Lower leg skin (tissue), 4 donors: ENCODE measurements around the gene KRT2. TPM values are rescaled to one million over a fixed set of nuclear protein-coding genes. Genes with fewer than 3 reads are reported as not detected.

Experiments used
- DNase-seq, 2 donors: peaks; one replicate each; pipeline ENCODE4 v3.0.0-alpha.2; 2019; ENCODE audit warnings: low spot score in 2 of 2
- H3K4me3 ChIP-seq: fragments of 200-600 bp; sonication (generic); 2 replicates; pipeline ENCODE4 v1.5.1; 2017; ENCODE audit warnings: mild to moderate bottlenecking, low read depth; ENCODE audit not compliant: poor library complexity, severe bottlenecking
- CTCF ChIP-seq, 3 donors: fragments of 450-650 bp; IDR thresholded peaks; one replicate each; pipeline ENCODE4 v1.5.1; 2016; ENCODE audit warnings: antibody characterized with exemption in 3 of 3, mild to moderate bottlenecking in 3 of 3, moderate library complexity in 2 of 3
- POLR2A ChIP-seq, 2 donors: fragments of 450-650 bp; IDR thresholded peaks; one replicate each; pipeline ENCODE4 v1.6.1; 2016 to 2017; ENCODE audit warnings: antibody characterized with exemption in 2 of 2, mild to moderate bottlenecking in 1 of 2, moderate library complexity in 1 of 2
- WGBS, 2 donors: methylation state at CpG; one replicate each; pipeline ENCODE4 v1.1.5; 2018; 5-methylcytosine and 5-hydroxymethylcytosine counted together
- intact Hi-C: fragments of 100-400 bp; cut with DNase I; formaldehyde crosslinking; loops from one replicate; pipeline ENCODE4 v1.15.0; 2023; ENCODE audit warnings: low total_unique reads
- total RNA-seq, 4 donors: library from RNA; depleted of rRNA; stranded (reverse); fragments of >200 nt; gene quantifications; one replicate each; pipeline ENCODE4 v1.1.0, GENCODE V29; 2016

Gene KRT2
- total RNA-seq, 4 donors from 2014 or later, result 1,166 to 2,212 (median 1,643) TPM

GRCh38 chr12:52617403-52617785 lies 34.6 kb downstream of the KRT2 start:
- intact Hi-C loops, result no loop called here
- no peak for DNase-seq
- no peak overlapping the region for H3K4me3 ChIP-seq
- WGBS, 2 donors, result 80 to 95% methylated on average over 7 of the region's 7 CpGs
- TF ChIP-seq CTCF (IDR thresholded peaks at IDR 0.05) (no peak), POLR2A (IDR thresholded peaks at IDR 0.05) (no peak)

DNA sequence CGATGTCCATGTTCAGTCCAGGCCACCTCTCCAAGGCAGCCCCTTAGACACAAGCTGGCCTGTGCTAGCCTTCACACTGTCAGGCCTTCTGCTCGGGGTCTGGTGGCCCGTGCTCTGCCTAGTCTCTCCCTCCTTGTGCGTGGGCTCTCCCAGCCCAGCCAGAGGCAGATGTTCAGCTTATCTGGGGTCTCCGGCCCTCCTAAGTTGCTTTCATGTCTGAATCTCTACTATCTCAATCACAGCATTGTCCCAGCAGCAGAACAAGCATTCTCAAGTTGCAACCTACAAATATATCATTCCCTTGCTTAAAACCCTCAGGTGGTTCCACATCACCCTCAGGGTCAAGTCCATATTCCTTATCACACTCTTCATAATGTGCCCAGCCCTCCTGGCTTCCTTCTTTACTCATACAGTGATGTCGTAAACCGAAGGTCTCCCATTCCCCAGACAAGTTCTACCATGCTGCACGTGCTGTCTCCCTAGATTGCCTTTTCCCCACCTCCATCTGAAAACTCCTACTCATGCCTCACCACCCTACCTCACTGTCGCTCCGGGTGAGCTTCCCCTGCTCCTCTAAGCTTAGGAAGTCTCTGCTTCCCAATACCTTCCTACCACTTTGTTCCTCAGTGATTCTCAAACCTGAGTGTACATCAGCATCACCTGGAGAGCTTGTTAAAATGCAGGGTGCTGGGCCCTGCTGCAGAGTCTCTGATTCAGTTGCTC lies 35.2 kb downstream of the KRT2 start:
- TF ChIP-seq POLR2A (IDR thresholded peaks at IDR 0.05) (no peak), CTCF (IDR thresholded peaks at IDR 0.05) (no peak)
- 87 to 90% methylated on average over 10 of the region's 10 CpGs for WGBS, 2 donors
- no peak overlapping the region for H3K4me3 ChIP-seq
- intact Hi-C loops, result no loop called here
- no peak for DNase-seq

GRCh38 chr12:52615912-52616311 lies 36.1 kb downstream of the KRT2 start:
- intact Hi-C loops, result no loop called here
- no peak overlapping the region for H3K4me3 ChIP-seq
- TF ChIP-seq POLR2A (IDR thresholded peaks at IDR 0.05), result no peak
- TF ChIP-seq CTCF (IDR thresholded peaks at IDR 0.05), result no peak
- DNase-seq, result no peak
- 90 to 95% methylated on average over 7 to 9 of the region's 9 CpGs for WGBS, 2 donors

DNA sequence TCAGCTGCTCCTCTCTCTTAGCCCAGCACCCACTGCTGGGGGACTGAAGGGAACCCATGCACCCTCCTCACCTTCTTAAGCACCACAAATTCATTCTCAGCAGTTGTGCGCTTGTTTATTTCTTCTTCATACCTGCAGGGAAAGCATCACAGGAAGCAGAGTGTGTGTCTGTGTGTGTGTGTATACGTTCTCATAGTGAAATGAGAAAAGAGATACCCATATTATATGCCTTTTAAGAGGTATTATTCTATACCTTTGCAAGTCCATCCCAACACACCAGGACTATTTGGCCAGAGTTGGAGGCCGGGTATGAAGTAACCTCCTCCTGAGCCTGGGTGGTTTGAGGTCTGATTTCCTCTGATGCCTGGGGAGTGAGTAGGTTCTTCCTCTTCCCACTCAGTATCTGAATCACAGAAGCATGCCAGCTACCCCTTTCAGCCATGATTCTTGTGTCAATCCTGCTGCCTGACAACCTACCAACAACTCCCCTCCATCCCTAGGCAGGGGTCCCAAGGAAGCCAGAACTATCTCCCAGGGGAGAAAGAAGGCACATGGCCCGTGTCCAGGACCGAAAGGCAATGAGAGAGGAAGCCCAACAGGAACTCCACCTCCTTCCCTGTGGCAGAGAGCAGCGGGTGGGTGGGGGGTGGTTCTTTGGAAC lies 36.7 kb downstream of the KRT2 start:
- 48 to 63% methylated on average over 6 of the region's 6 CpGs for WGBS, 2 donors
- intact Hi-C loops, result no loop called here
- no peak for DNase-seq
- no peak for TF ChIP-seq CTCF (IDR thresholded peaks at IDR 0.05)
- TF ChIP-seq POLR2A (IDR thresholded peaks at IDR 0.05), result no peak
- H3K4me3 ChIP-seq, result no peak overlapping the region

GRCh38 chr12:52614381-52615207 lies 37.4 kb downstream of the KRT2 start:
- H3K4me3 ChIP-seq, result no peak overlapping the region
- intact Hi-C loops, result no loop called here
- 80 to 82% methylated on average over 10 of the region's 10 CpGs for WGBS, 2 donors
- TF ChIP-seq CTCF (IDR thresholded peaks at IDR 0.05) (no peak), POLR2A (IDR thresholded peaks at IDR 0.05) (no peak)
- no peak for DNase-seq
